K562 (cell line): ENCODE data around the gene ZBTB32. TPM values are rescaled to one million over a fixed set of nuclear protein-coding genes. Genes with fewer than 3 reads are reported as not detected.

Source experiments
- ARID3A ChIP-seq: IDR thresholded peaks from 2 replicates; pipeline ENCODE4 v1.6.1; 2012; ENCODE audit warnings: low read depth, low read length, improper control_type of control experiment, borderline replicate concordance
- ESRRA ChIP-seq: fragments of 450-650 bp; IDR thresholded peaks from 2 replicates; pipeline ENCODE4 v1.6.1; 2014; ENCODE audit warnings: low read depth, mild to moderate bottlenecking, moderate library complexity, borderline replicate concordance
- FOS ChIP-seq: IDR thresholded peaks from 3 replicates; pipeline ENCODE4 v1.6.1; 2011; ENCODE audit not compliant: insufficient read length; ENCODE audit errors: extremely low read depth
- HMG20B ChIP-seq: fragments of 250-450 bp; sonication (Bioruptor Pico); IDR thresholded peaks from 2 replicates; pipeline ENCODE4 v1.5.0; 2021; ENCODE audit warnings: mild to moderate bottlenecking
- HNRNPL ChIP-seq: fragments of 200-400 bp; formaldehyde crosslinking; IDR thresholded peaks from 2 replicates; pipeline ENCODE4 v1.6.1; 2017; ENCODE audit warnings: low read depth, mild to moderate bottlenecking, low read length
- KLF13 ChIP-seq: fragments of 450-650 bp; IDR thresholded peaks from 2 replicates; pipeline ENCODE4 v1.6.1; 2016; ENCODE audit warnings: missing genetic modification characterization, low read depth, mild to moderate bottlenecking, missing compliant biosample characterization, moderate library complexity, borderline replicate concordance
- KLF16 ChIP-seq: IDR thresholded peaks from 2 replicates; pipeline ENCODE4 v1.6.1; 2016; ENCODE audit warnings: antibody characterized with exemption
- NCOR1 ChIP-seq: fragments of 450-650 bp; IDR thresholded peaks from 2 replicates; pipeline ENCODE4 v1.6.1; 2016; ENCODE audit warnings: mild to moderate bottlenecking, moderate library complexity
- NR2C2 ChIP-seq, 2 experiments: fragments of 200-800 bp in 1 of 2; sonication (Bioruptor generic) in 1 of 2; sonication (generic) in 1 of 2; formaldehyde crosslinking in 1 of 2; IDR thresholded peaks; 2 replicates each; pipeline versions ENCODE4 v1.6.1 to v1.8.0; 2016 to 2022; ENCODE audit warnings: mild to moderate bottlenecking in 1 of 2, missing compliant biosample characterization in 1 of 2, missing genetic modification characterization in 1 of 2, missing genetic modification reagents in 1 of 2
- NRF1 ChIP-seq, 2 experiments: fragments of 450-650 bp; IDR thresholded peaks in 1 of 2; conservative IDR thresholded peaks in 1 of 2; 2 replicates each; pipeline ENCODE4 v1.6.1; 2014; ENCODE audit warnings: mild to moderate bottlenecking in 2 of 2
- SLC30A9 ChIP-seq: fragments of 250-450 bp; sonication (Bioruptor Pico); IDR thresholded peaks from 2 replicates; pipeline ENCODE4 v1.8.0; 2022; ENCODE audit warnings: mild to moderate bottlenecking, moderate library complexity
- THAP12 ChIP-seq: fragments of 250-450 bp; sonication (Bioruptor Pico); IDR thresholded peaks from 2 replicates; pipeline ENCODE4 v1.9.0; 2021; ENCODE audit warnings: mild to moderate bottlenecking, inconsistent platforms
- ZFX ChIP-seq: sonication (generic); formaldehyde crosslinking; IDR thresholded peaks from 2 replicates; pipeline ENCODE4 v1.8.0; 2022; ENCODE audit warnings: mild to moderate bottlenecking, missing genetic modification reagents, moderate library complexity
- polyA plus RNA-seq, 8 experiments: library from polyadenylated mRNA; depleted of rRNA in 4 of 8; stranded (reverse) in 5 of 8; unstranded in 3 of 8; fragments of >200 nt; fragmentation: Nextera tagmentation in 2 of 8; fragmentation: Illumina TruSeq in 1 of 8; extraction: Ambion mirVana in 2 of 8; extraction: Trizol in 1 of 8; gene quantifications; 2 replicates each; pipeline versions ENCODE4 v1.2.1 to v1.2.3, GENCODE V29; 2011 to 2014; ENCODE audit warnings: inconsistent platforms in 1 of 8, missing spikeins in 1 of 8
- total RNA-seq, 7 experiments: library from RNA; depleted of rRNA in 6 of 7; stranded (reverse); fragments of >200 nt in 6 of 7; fragmentation: Illumina TruSeq in 2 of 7; extraction: Trizol in 2 of 7; gene quantifications; 2 replicates each; pipeline versions ENCODE4 v1.2.1 to v1.2.3, GENCODE V29; 2011 to 2021; ENCODE audit warnings: low replicate concordance in 1 of 7

The ZBTB32 gene
- total and polyA plus RNA-seq, 9 of the 15 experiments (the other 6 are each of a cell fraction or from before 2014, with no cell fraction given) = 0.20 TPM; not detected in 8

- TF ChIP-seq KLF16 = no peak
- peak; percentile 99; the same call in 1 of the 2 replicates for TF ChIP-seq ESRRA
- no peak for TF ChIP-seq NCOR1
- TF ChIP-seq ZFX (CRISPR knock-in tag) = peak; percentile 73
- TF ChIP-seq FOS = peak; percentile 100
- peak; percentile 84 to 88 for TF ChIP-seq NRF1 (conservative IDR thresholded peaks at IDR 0.05 in 1 of 2, IDR thresholded peaks at IDR 0.05 in 1 of 2)
- no peak for TF ChIP-seq HNRNPL
- TF ChIP-seq KLF13 = 0 out of 2 replicates have a peak, but pooled peaks have one; percentile 37
- TF ChIP-seq THAP12 (CRISPR knock-in tag) = peak; percentile 79
- TF ChIP-seq NR2C2 (CRISPR knock-in tag; IDR thresholded peaks at IDR 0.05) = peak; percentile 66; the same call in 1 of the 2 replicates
- TF ChIP-seq NR2C2 (tag; IDR thresholded peaks at IDR 0.05) = peak; percentile 97
- no peak for TF ChIP-seq HMG20B
- no peak for TF ChIP-seq SLC30A9 (CRISPR knock-in tag)
- peak; percentile 77 for TF ChIP-seq ARID3A
Measured at GRCh38 chr19:35757749-35758608, 53.6 kb downstream of the ZBTB32 start, which contains the start of gene PROSER3 (continued).
